BJ (cell line): ENCODE data around the gene CHST11. TPM values are rescaled to one million over a fixed set of nuclear protein-coding genes. Genes with fewer than 3 reads are reported as not detected.

ENCODE experiments used
- CTCF ChIA-PET: fragments of 350-600 bp; formaldehyde crosslinking; extraction: SDS; loops from one replicate; lab custom pipeline; 2021; ENCODE audit warnings: antibody characterized with exemption, inconsistent platforms; lab: Yijun Ruan, JAX
- POLR2A ChIA-PET: fragments of 300-600 bp; sonication (Branson Sonifier 250); formaldehyde crosslinking; extraction: SDS; loops from one replicate; lab custom pipeline; 2021; ENCODE audit warnings: antibody characterized with exemption; lab: Charles Lee
- DNase-seq: peaks from one replicate; pipeline ENCODE4 v3.0.0-alpha.2; 2011; ENCODE audit warnings: low read depth
- H3K27me3 ChIP-seq: 2 replicates; pipeline ENCODE4 v1.6.0; 2011; ENCODE audit warnings: low read length; ENCODE audit not compliant: control insufficient read depth, insufficient read depth
- H3K36me3 ChIP-seq: 2 replicates; pipeline ENCODE4 v1.5.1; 2011; ENCODE audit warnings: low read length; ENCODE audit not compliant: control insufficient read depth, insufficient read depth
- H3K4me3 ChIP-seq: 2 replicates; pipeline ENCODE4 v1.5.1; 2011; ENCODE audit warnings: low read depth, mild to moderate bottlenecking, control low read depth, low read length
- CTCF ChIP-seq: IDR thresholded peaks from 2 replicates; pipeline ENCODE4 v1.5.1; 2011; ENCODE audit warnings: low read depth, mild to moderate bottlenecking, control low read depth, inconsistent platforms, low read length, moderate library complexity; ENCODE audit not compliant: insufficient read depth
- polyA plus RNA-seq: library from polyadenylated mRNA; depleted of rRNA; stranded (reverse); fragments of >200 nt; gene quantifications from 2 replicates; pipeline ENCODE4 v1.2.3, GENCODE V29; 2011

CHST11 gene
- polyA plus RNA-seq, 1 experiment: 7.3 TPM

- ChIA-PET CTCF (interaction anchor here (1.0 to 1.2 kb wide), 3 partner anchors 29 to 213 kb away, joined by 3 read pairs; partner anchors contain the start of gene CHST11), POLR2A (no interaction called here)
- Histone ChIP-seq H3K4me3 (no peak overlapping the region), H3K27me3 (no peaks in the 10 kb centered on the region; the same call in none of the 2 replicates), H3K36me3 (no peaks in the 10 kb centered on the region)
- DNase-seq: no peak
- no peak for TF ChIP-seq CTCF
Observed at GRCh38 chr12:104669851-104670337, 213.1 kb downstream of the CHST11 start.

- POLR2A ChIA-PET: no interaction called here
- TF ChIP-seq CTCF: no peak
- no peak for DNase-seq
- CTCF ChIA-PET: interaction anchor here (0.6 to 2.0 kb wide), 5 partner anchors 11 to 289 kb away, joined by 3 to 10 read pairs (median 3); partner anchors contain the start of gene CHST11
- H3K4me3 ChIP-seq: no peak overlapping the region
- H3K36me3 ChIP-seq: no peaks in the 10 kb centered on the region
- no peaks in the 10 kb centered on the region; the same call in none of the 2 replicates for H3K27me3 ChIP-seq
Observed at GRCh38 chr12:104670439-104671408, 214.0 kb downstream of the CHST11 start.

GRCh38 chr12:104671409-104672095, 214.8 kb downstream of the CHST11 start:
- H3K4me3 ChIP-seq: no peak overlapping the region
- CTCF ChIA-PET: interaction anchor here (0.6 to 2.0 kb wide), 4 partner anchors 12 to 290 kb away, joined by 3 to 10 read pairs (median 3); no protein-coding TSS in a partner anchor
- TF ChIP-seq CTCF: no peak
- DNase-seq: peak; percentile 69
- H3K27me3 ChIP-seq: no peaks in the 10 kb centered on the region; the same call in none of the 2 replicates
- POLR2A ChIA-PET: no interaction called here
- H3K36me3 ChIP-seq: no peaks in the 10 kb centered on the region

- POLR2A ChIA-PET: no interaction called here
Observed at GRCh38 chr12:104672096-104672445, 215.3 kb downstream of the CHST11 start.

More at GRCh38 chr12:104672096-104672445, 215.3 kb downstream of the CHST11 start:
- no peak for DNase-seq
- no peak for TF ChIP-seq CTCF
- H3K4me3 ChIP-seq: no peak overlapping the region
- CTCF ChIA-PET: interaction anchor here (2.0 kb wide), 1 partner anchor 290 kb away, joined by 10 read pairs; no protein-coding TSS in a partner anchor
- H3K36me3 ChIP-seq: no peaks in the 10 kb centered on the region
- no peaks in the 10 kb centered on the region; the same call in none of the 2 replicates for H3K27me3 ChIP-seq
